Osteoblast (primary cell): ENCODE measurements around the gene PTPRN2. TPM values are rescaled to one million over a fixed set of nuclear protein-coding genes. Genes with fewer than 3 reads are reported as not detected.
"Not testable (repeated sequence)": the region's sequence is repeated elsewhere in the genome, so short reads cannot be mapped to it uniquely, and the experiment has no call there.

Source experiments
- DNase-seq: peaks from one replicate; pipeline ENCODE4 v3.0.0; 2011; ENCODE audit warnings: low spot score, mixed read lengths; ENCODE audit not compliant: insufficient read length; ENCODE audit errors: missing footprints
- H2AFZ ChIP-seq: 2 replicates; pipeline ENCODE4 v1.6.0; 2011; ENCODE audit warnings: mild to moderate bottlenecking, low read length
- H3K27ac ChIP-seq: 2 replicates; pipeline ENCODE4 v1.5.1; 2011; ENCODE audit warnings: mild to moderate bottlenecking, low read depth, low read length, moderate library complexity
- H3K27me3 ChIP-seq: 2 replicates; pipeline ENCODE4 v1.6.0; 2012; ENCODE audit warnings: mild to moderate bottlenecking, control low read depth, inconsistent platforms, low read length, moderate library complexity; ENCODE audit not compliant: insufficient read depth
- H3K36me3 ChIP-seq: 2 replicates; pipeline ENCODE4 v1.5.1; 2011; ENCODE audit warnings: mild to moderate bottlenecking, low read length, control low read depth, moderate library complexity; ENCODE audit not compliant: insufficient read depth
- H3K4me1 ChIP-seq: 2 replicates; pipeline ENCODE4 v1.5.1; 2011; ENCODE audit warnings: mild to moderate bottlenecking, low read length, control low read depth, moderate library complexity; ENCODE audit not compliant: insufficient read depth
- H3K4me2 ChIP-seq: 2 replicates; pipeline ENCODE4 v1.6.0; 2011; ENCODE audit warnings: mild to moderate bottlenecking, low read length; ENCODE audit not compliant: insufficient read depth
- H3K4me3 ChIP-seq: fragments of 200-600 bp; sonication (generic); 3 replicates; pipeline ENCODE4 v1.5.1; 2012; ENCODE audit warnings: mild to moderate bottlenecking, low read length, inconsistent platforms; ENCODE audit not compliant: insufficient read depth
- H3K79me2 ChIP-seq: 2 replicates; pipeline ENCODE4 v1.6.0; 2012; ENCODE audit warnings: mild to moderate bottlenecking, low read length, control low read depth, inconsistent platforms; ENCODE audit not compliant: insufficient read depth
- H3K9me3 ChIP-seq: 2 replicates; pipeline ENCODE4 v1.5.1; 2011; ENCODE audit warnings: low read depth, low read length, control low read depth
- H4K20me1 ChIP-seq: 2 replicates; pipeline ENCODE4 v1.6.0; 2012; ENCODE audit warnings: mild to moderate bottlenecking, low read length, control low read depth; ENCODE audit not compliant: insufficient read depth
- total RNA-seq: library from RNA; depleted of rRNA; stranded (reverse); fragments of >200 nt; gene quantifications from 2 replicates; pipeline ENCODE4 v1.2.3, GENCODE V29; 2012
- TF ChIP-seq, protein P1 (sequence below): IDR thresholded peaks from 2 replicates; pipeline ENCODE4 v1.5.1; 2011; ENCODE audit warnings: mild to moderate bottlenecking, low read depth, low read length, moderate library complexity; ENCODE audit errors: extremely low read depth

The PTPRN2 gene
- total RNA-seq, 1 donor, result 0.36 TPM

DNA sequence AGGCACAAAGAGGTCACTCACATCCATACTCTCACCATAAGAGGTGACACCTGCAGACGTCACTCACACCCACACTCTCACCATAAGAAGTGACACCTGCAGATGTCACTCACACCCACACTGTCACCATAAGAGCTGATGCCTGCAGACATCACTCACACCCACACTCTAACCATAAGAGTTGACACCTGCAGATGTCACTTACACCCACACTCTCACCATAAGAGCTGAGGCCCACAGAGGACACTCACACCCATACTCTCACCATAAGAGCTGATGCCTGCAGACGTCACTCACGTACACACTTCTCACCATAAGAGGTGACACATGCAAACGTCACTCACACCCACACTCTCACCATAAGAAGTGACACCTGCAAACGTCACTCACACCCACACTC is 255.1 kb downstream of the PTPRN2 start:
- H3K79me2 ChIP-seq, H3K9me3 ChIP-seq, H4K20me1 ChIP-seq, H2AFZ ChIP-seq, H3K27ac ChIP-seq, H3K4me2 ChIP-seq, H3K36me3 ChIP-seq, DNase-seq, H3K27me3 ChIP-seq, H3K4me1 ChIP-seq, H3K4me3 ChIP-seq: not testable (repeated sequence)

GRCh38 chr7:158331826-158332450 is 255.7 kb downstream of the PTPRN2 start:
- H2AFZ ChIP-seq, H3K9me3 ChIP-seq, H3K27ac ChIP-seq, H4K20me1 ChIP-seq, H3K27me3 ChIP-seq, H3K4me3 ChIP-seq, DNase-seq, H3K4me1 ChIP-seq, H3K79me2 ChIP-seq, H3K36me3 ChIP-seq, H3K4me2 ChIP-seq: not testable (repeated sequence)

- no peaks in the 10 kb centered on the region for H3K36me3 ChIP-seq
- no peaks in the 10 kb centered on the region for H3K4me1 ChIP-seq
- H3K9me3 ChIP-seq, result peaks cover 8% of the 10 kb centered on the region
- no peaks in the 10 kb centered on the region for H4K20me1 ChIP-seq
- TF ChIP-seq, protein P1, sequence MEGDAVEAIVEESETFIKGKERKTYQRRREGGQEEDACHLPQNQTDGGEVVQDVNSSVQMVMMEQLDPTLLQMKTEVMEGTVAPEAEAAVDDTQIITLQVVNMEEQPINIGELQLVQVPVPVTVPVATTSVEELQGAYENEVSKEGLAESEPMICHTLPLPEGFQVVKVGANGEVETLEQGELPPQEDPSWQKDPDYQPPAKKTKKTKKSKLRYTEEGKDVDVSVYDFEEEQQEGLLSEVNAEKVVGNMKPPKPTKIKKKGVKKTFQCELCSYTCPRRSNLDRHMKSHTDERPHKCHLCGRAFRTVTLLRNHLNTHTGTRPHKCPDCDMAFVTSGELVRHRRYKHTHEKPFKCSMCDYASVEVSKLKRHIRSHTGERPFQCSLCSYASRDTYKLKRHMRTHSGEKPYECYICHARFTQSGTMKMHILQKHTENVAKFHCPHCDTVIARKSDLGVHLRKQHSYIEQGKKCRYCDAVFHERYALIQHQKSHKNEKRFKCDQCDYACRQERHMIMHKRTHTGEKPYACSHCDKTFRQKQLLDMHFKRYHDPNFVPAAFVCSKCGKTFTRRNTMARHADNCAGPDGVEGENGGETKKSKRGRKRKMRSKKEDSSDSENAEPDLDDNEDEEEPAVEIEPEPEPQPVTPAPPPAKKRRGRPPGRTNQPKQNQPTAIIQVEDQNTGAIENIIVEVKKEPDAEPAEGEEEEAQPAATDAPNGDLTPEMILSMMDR, result no peak
- peak; percentile 60 for DNase-seq
- no peaks in the 10 kb centered on the region for H3K79me2 ChIP-seq
- H3K4me3 ChIP-seq, result no peak overlapping the region
- H3K27ac ChIP-seq, result no peak overlapping the region
- H2AFZ ChIP-seq, result no peak overlapping the region
- H3K27me3 ChIP-seq, result no peaks in the 10 kb centered on the region
- no peak overlapping the region for H3K4me2 ChIP-seq
Measured at GRCh38 chr7:158329686-158330085, 257.9 kb downstream of the PTPRN2 start.

- DNase-seq, result peak; percentile 52
- H3K27me3 ChIP-seq, result no peaks in the 10 kb centered on the region
- H3K36me3 ChIP-seq, result no peaks in the 10 kb centered on the region
- no peak overlapping the region for H2AFZ ChIP-seq
- no peaks in the 10 kb centered on the region for H3K79me2 ChIP-seq
- peaks cover 8% of the 10 kb centered on the region for H3K9me3 ChIP-seq
- no peak overlapping the region for H3K4me3 ChIP-seq
- no peak overlapping the region for H3K4me2 ChIP-seq
- no peak overlapping the region for H3K27ac ChIP-seq
- H4K20me1 ChIP-seq, result no peaks in the 10 kb centered on the region
- TF ChIP-seq, protein P1, result no peak
- no peaks in the 10 kb centered on the region for H3K4me1 ChIP-seq
Measured at GRCh38 chr7:158329014-158329610, 258.5 kb downstream of the PTPRN2 start.

GRCh38 chr7:158328376-158329013 is 259.1 kb downstream of the PTPRN2 start:
- Histone ChIP-seq H3K4me2 (no peak overlapping the region), H3K27ac (no peak overlapping the region), H3K79me2 (no peaks in the 10 kb centered on the region), H2AFZ (no peak overlapping the region), H3K4me1 (no peaks in the 10 kb centered on the region), H4K20me1 (no peaks in the 10 kb centered on the region), H3K36me3 (no peaks in the 10 kb centered on the region), H3K27me3 (no peaks in the 10 kb centered on the region), H3K9me3 (peaks cover 8% of the 10 kb centered on the region), H3K4me3 (no peak overlapping the region)
- TF ChIP-seq, protein P1, result no peak
- peak; percentile 55 for DNase-seq
